Measurements from ENCODE around the gene MRPL14. TPM values are rescaled to one million over a fixed set of nuclear protein-coding genes. Genes with fewer than 3 reads are reported as not detected.

The MRPL14 gene
- total RNA-seq, 1 donor from 2014 or later: 30.3 TPM

DNA sequence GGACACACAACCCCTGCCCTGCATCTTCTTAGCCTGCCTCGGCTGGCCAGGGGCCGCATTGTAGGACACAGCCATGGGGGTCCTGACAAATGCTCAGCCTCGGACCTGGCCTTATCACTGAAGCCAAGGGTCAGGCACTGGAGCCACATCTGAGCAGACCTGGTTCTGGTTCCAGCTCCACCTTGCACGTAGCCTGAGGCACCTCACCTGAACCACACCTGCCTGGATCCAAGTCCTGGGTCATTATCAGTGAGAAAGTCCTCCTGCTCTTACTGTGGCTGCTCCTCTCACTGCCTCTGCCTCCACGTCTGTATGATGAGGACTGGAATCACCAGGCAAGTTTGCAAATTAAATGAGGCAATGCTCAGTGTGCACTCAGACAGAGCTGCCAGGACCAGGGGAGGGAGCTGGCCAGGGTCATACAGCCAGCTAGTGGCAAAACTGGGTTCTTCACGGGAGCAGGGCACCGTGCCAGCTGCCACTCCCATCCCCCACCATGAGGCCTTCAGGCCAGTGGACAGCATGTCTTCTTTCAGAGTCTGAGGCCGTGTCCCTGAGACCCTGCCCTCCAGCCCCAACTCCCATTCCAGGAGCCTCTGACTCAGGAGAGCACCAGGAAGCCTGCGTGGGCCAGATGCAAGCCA, 40.2 kb downstream of the MRPL14 start:
- Mint-ChIP-seq H3K27ac (ENCODE audit: unreplicated experiment) (no peak overlapping the region), H3K27me3 (ENCODE audit: unreplicated experiment) (peaks cover 4% of the 10 kb centered on the region), H3K4me3 (ENCODE audit: unreplicated experiment) (no peak overlapping the region), H3K36me3 (ENCODE audit: low read depth, unreplicated experiment) (peaks cover 4% of the 10 kb centered on the region), H3K9me3 (ENCODE audit: unreplicated experiment) (no peaks in the 10 kb centered on the region), H3K4me1 (ENCODE audit: unreplicated experiment) (no peaks in the 10 kb centered on the region)
- no peak for DNase-seq (ENCODE audit: low spot score)
- TF ChIP-seq, protein P1, sequence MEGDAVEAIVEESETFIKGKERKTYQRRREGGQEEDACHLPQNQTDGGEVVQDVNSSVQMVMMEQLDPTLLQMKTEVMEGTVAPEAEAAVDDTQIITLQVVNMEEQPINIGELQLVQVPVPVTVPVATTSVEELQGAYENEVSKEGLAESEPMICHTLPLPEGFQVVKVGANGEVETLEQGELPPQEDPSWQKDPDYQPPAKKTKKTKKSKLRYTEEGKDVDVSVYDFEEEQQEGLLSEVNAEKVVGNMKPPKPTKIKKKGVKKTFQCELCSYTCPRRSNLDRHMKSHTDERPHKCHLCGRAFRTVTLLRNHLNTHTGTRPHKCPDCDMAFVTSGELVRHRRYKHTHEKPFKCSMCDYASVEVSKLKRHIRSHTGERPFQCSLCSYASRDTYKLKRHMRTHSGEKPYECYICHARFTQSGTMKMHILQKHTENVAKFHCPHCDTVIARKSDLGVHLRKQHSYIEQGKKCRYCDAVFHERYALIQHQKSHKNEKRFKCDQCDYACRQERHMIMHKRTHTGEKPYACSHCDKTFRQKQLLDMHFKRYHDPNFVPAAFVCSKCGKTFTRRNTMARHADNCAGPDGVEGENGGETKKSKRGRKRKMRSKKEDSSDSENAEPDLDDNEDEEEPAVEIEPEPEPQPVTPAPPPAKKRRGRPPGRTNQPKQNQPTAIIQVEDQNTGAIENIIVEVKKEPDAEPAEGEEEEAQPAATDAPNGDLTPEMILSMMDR (IDR thresholded peaks at IDR 0.05; ENCODE audit: unreplicated experiment): no peak

DNA sequence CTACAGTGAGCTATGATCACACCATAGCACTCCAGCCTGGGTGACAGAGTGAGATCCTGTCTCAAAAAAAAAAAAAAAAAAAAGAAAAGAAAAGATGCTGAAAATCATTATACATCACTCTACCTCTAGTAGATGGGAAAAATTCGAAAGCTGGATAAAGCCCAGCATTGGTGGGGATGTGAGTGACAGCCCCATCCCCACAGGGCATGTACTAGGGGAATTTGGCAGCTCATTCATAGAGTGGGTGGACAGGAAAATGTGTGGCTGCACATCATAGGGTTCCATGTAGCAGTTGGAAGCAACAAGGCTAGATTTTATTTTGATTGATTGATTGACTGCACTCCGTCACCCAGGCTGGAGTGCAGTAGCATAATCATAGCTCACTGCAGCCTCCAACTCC, 42.0 kb downstream of the MRPL14 start:
- Mint-ChIP-seq H3K4me1 (ENCODE audit: unreplicated experiment) (no peaks in the 10 kb centered on the region), H3K4me3 (ENCODE audit: unreplicated experiment) (no peak overlapping the region), H3K27me3 (ENCODE audit: unreplicated experiment) (peaks cover 2% of the 10 kb centered on the region), H3K9me3 (ENCODE audit: unreplicated experiment) (no peaks in the 10 kb centered on the region), H3K36me3 (ENCODE audit: low read depth, unreplicated experiment) (peaks cover 4% of the 10 kb centered on the region), H3K27ac (ENCODE audit: unreplicated experiment) (no peak overlapping the region)
- TF ChIP-seq, protein P1 (IDR thresholded peaks at IDR 0.05; ENCODE audit: unreplicated experiment): no peak
- DNase-seq (ENCODE audit: low spot score): no peak

DNA sequence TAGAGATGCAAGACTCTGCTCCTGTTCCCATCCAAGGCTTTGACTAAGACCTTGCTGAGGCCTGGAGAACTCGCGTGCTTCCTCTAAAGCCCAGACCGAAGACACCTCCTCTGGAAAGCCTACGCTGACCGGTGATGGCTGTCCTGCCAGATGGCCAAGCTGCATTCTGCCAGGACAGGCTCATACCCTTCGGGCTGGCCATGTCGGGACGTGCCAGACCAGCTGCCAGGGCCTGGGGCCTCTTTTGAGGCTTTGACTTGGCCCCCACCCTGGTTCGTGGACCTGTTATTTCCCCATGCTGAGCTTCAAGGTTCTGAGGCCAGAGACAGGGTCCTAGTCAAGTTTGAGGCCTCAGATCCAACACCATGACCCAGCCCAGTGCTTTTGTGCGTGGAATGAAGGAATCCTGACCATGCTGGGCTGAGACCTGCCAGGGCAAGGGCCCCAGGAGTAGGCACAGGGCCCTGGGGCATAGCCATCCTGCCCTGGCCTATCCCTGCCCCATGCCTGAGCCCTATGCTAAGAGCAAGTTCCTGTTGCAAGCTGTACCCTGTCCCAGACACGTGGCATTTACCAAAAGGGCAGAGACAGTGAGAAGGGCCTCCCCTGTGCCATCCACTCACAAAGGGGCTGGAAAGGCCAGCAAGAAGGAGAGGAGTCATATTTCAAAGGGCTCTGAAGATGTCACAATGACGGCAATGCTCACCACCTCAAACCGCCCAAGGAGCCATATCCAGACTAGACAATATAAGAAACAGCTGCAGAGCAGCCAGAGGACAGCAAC, 42.8 kb downstream of the MRPL14 start:
- no peaks in the 10 kb centered on the region for H3K9me3 Mint-ChIP-seq (ENCODE audit: unreplicated experiment)
- peaks cover 4% of the 10 kb centered on the region for H3K36me3 Mint-ChIP-seq (ENCODE audit: low read depth, unreplicated experiment)
- no peak overlapping the region for H3K27ac Mint-ChIP-seq (ENCODE audit: unreplicated experiment)
- no peaks in the 10 kb centered on the region for H3K4me1 Mint-ChIP-seq (ENCODE audit: unreplicated experiment)
- peaks cover 2% of the 10 kb centered on the region for H3K27me3 Mint-ChIP-seq (ENCODE audit: unreplicated experiment)
- TF ChIP-seq, protein P1 (IDR thresholded peaks at IDR 0.05; ENCODE audit: unreplicated experiment): no peak
- H3K4me3 Mint-ChIP-seq (ENCODE audit: unreplicated experiment): no peak overlapping the region
- DNase-seq (ENCODE audit: low spot score): no peak

DNA sequence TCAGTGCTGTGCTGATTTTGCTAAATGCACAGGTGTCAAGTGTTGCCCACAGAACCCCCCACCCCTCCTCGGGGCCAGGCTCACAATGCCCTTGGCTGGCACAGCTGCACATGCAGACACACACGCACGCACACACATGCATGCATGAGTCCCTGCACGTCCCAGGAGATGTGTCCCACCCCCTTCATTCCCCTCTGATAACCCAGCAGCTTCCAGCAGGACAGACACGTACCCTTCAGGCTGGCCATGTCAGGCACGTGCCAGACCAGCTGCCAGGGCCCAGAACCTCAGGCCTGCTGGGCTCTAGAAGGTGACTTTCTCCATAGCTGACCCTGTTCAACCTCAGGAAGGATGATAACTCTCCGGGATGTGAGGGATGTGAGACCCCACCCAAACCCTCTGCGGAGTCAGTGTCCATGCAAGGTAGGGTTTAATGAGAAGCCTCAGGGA, 44.4 kb downstream of the MRPL14 start:
- no peak overlapping the region for H3K27ac Mint-ChIP-seq (ENCODE audit: unreplicated experiment)
- TF ChIP-seq, protein P1 (IDR thresholded peaks at IDR 0.05; ENCODE audit: unreplicated experiment): no peak
- H3K27me3 Mint-ChIP-seq (ENCODE audit: unreplicated experiment): peaks cover 2% of the 10 kb centered on the region

DNA sequence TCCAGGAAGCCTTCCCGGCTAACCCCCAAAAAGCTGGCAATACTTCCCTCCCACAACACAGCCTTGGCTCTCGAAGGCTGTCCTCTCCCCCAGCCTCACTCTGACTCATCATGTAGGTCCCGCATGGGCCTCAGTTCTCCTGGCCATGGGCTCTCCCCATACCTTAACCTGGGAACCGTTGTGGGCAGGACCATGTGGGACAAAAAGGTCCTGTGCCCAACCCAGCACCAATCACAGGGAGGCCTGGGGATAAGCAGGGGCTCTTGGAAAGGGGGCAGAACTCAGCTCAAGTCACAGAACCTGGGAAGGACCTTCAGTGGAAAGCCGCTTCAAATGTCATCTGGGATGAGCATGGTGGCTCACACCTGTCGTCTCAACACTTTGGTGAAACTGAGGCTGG, 45.5 kb downstream of the MRPL14 start:
- no peak for DNase-seq (ENCODE audit: low spot score)
- Mint-ChIP-seq H3K4me3 (ENCODE audit: unreplicated experiment) (no peak overlapping the region), H3K27ac (ENCODE audit: unreplicated experiment) (no peak overlapping the region), H3K36me3 (ENCODE audit: low read depth, unreplicated experiment) (peaks cover 4% of the 10 kb centered on the region), H3K4me1 (ENCODE audit: unreplicated experiment) (no peaks in the 10 kb centered on the region), H3K9me3 (ENCODE audit: unreplicated experiment) (no peaks in the 10 kb centered on the region), H3K27me3 (ENCODE audit: unreplicated experiment) (peaks cover 2% of the 10 kb centered on the region)
- TF ChIP-seq, protein P1 (IDR thresholded peaks at IDR 0.05; ENCODE audit: unreplicated experiment): no peak

More for the DNA sequence above, 44.4 kb downstream of the MRPL14 start:
- Mint-ChIP-seq H3K4me1 (ENCODE audit: unreplicated experiment) (no peaks in the 10 kb centered on the region), H3K4me3 (ENCODE audit: unreplicated experiment) (no peak overlapping the region), H3K9me3 (ENCODE audit: unreplicated experiment) (no peaks in the 10 kb centered on the region), H3K36me3 (ENCODE audit: low read depth, unreplicated experiment) (peaks cover 4% of the 10 kb centered on the region)
- no peak for DNase-seq (ENCODE audit: low spot score)

Measured in endothelial cell (in vitro differentiated cells).